HUES6 (cell line): ENCODE data around the gene STK39.

Experiments used
- H3K27ac ChIP-seq: 2 replicates; pipeline ENCODE4 v1.7.0; 2013; ENCODE audit warnings: low read depth, mild to moderate bottlenecking, low read length, inconsistent platforms
- H3K27me3 ChIP-seq: 2 replicates; pipeline ENCODE4 v1.6.1; 2013; ENCODE audit warnings: low read length; ENCODE audit not compliant: control insufficient read depth, insufficient read depth
- H3K36me3 ChIP-seq: 2 replicates; pipeline ENCODE4 v1.6.1; 2013; ENCODE audit warnings: low read length; ENCODE audit not compliant: control insufficient read depth, insufficient read depth
- H3K4me1 ChIP-seq: 2 replicates; pipeline ENCODE4 v1.6.1; 2013; ENCODE audit warnings: low read length; ENCODE audit not compliant: control insufficient read depth, insufficient read depth
- H3K4me3 ChIP-seq: 2 replicates; pipeline ENCODE4 v1.5.1; 2013; ENCODE audit warnings: low read depth, low read length
- H3K9ac ChIP-seq: one replicate; pipeline ENCODE4 v1.6.1; 2013; ENCODE audit warnings: mild to moderate bottlenecking, low read length
- H3K9me3 ChIP-seq: 2 replicates; pipeline ENCODE4 v1.6.1; 2013; ENCODE audit warnings: low read depth, low read length; ENCODE audit not compliant: control insufficient read depth, insufficient read depth

Gene STK39

DNA sequence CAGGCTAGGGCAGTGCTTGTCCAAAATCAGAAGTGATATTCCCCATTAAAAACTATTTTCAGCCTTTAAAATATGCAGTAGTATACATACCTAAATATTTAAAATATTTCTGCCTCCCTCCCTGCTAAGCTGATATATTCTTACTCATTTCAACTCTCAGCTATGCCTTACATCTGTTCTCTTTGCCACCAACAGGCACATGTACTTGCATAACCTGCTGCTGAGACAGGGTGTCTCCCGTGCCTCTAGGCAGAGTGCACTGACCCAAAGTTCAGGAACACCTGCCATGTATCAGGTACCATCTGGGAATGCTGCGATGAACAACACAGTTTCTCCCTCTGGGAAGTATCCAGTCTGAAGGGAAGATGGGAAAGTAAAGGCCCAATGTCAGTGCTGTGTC, 91.7 kb downstream of the STK39 start:
- Histone ChIP-seq H3K36me3 (no peaks in the 10 kb centered on the region), H3K9ac (no peak overlapping the region), H3K4me1 (peaks cover 8% of the 10 kb centered on the region), H3K27ac (no peak overlapping the region), H3K27me3 (no peaks in the 10 kb centered on the region), H3K4me3 (no peak overlapping the region), H3K9me3 (no peaks in the 10 kb centered on the region)

DNA sequence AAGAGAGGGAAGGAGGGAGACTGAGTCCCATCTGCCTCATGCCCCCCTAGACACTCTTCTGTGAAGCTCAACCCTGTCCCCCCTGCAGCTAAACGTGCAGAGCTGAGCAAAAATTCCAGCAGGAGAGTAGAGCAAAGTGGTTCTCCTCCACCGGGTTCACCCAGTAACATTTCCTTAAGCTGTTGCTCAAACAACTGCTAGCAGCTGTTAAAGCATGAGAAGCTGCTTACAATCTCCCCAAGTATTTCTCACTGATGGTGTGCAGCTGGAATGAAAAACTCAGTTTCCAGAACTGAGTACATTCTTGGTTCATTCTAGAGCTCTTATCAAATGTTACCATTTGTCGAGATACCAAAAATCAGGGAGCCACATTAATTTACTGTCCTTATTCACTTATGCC, 92.3 kb downstream of the STK39 start:
- no peak overlapping the region for H3K9ac ChIP-seq
- H3K4me1 ChIP-seq: peaks cover 8% of the 10 kb centered on the region
- H3K27me3 ChIP-seq: no peaks in the 10 kb centered on the region
- no peaks in the 10 kb centered on the region for H3K36me3 ChIP-seq
- H3K4me3 ChIP-seq: no peak overlapping the region
- no peak overlapping the region for H3K27ac ChIP-seq
- no peaks in the 10 kb centered on the region for H3K9me3 ChIP-seq

DNA sequence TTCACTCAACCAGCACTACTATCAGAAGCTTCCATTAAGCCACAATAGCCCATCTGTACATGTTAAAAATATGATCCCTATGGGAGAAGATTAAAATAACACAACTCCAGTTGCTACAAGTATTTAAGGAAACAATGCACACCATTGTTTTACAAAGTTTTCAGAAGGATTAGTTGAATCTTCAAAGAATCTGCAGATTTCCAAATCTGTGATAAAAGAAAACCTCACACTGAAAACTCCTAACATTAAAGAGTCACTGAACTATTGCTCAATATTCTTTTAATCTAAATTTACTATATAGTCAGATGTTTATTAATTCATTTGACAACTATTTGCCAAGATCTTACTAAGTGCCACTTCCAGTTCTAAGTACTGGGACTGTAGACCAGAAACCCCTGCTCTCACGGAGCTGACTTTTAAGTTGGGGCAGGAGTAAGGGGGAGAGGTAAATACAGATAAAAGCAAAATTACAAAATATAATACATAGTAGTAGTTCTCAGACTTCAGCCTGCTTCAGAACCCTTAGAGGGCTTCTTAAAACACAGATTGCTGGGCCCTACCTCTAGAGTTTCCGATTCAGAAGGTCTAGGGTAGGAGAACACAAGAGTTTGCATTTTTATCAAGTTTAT, 94.4 kb downstream of the STK39 start:
- Histone ChIP-seq H3K27me3 (no peaks in the 10 kb centered on the region), H3K4me1 (peaks cover 13% of the 10 kb centered on the region), H3K27ac (no peak overlapping the region)

DNA sequence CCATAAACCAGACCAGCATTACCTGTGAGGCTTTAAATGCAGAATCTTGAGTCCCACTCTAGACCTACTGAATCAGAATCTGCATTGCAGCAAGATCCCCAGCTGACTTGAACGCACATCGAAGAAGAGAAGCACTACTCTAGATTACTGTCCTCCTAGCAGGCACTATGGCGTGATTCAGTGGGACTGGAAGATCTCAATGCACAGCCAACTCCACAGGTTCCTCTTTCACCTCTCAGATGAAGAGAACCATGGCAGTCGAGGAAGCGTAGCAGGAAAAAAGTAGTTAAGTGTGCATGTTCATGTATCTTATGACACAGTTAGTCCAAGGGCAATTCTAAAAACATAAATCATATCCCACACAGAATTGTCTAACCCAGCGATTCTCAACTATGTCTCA, 97.4 kb downstream of the STK39 start:
- no peak overlapping the region for H3K9ac ChIP-seq
- H3K27me3 ChIP-seq: no peaks in the 10 kb centered on the region
- no peak overlapping the region for H3K4me3 ChIP-seq
- H3K36me3 ChIP-seq: no peaks in the 10 kb centered on the region
- 0 out of 2 replicates have a peak, but pooled peaks cover 5% of the 10 kb centered on the region for H3K4me1 ChIP-seq
- H3K27ac ChIP-seq: no peak overlapping the region
- no peaks in the 10 kb centered on the region for H3K9me3 ChIP-seq

More for the DNA sequence above, 94.4 kb downstream of the STK39 start:
- Histone ChIP-seq H3K4me3 (no peak overlapping the region), H3K36me3 (no peaks in the 10 kb centered on the region), H3K9ac (no peak overlapping the region), H3K9me3 (no peaks in the 10 kb centered on the region)

DNA sequence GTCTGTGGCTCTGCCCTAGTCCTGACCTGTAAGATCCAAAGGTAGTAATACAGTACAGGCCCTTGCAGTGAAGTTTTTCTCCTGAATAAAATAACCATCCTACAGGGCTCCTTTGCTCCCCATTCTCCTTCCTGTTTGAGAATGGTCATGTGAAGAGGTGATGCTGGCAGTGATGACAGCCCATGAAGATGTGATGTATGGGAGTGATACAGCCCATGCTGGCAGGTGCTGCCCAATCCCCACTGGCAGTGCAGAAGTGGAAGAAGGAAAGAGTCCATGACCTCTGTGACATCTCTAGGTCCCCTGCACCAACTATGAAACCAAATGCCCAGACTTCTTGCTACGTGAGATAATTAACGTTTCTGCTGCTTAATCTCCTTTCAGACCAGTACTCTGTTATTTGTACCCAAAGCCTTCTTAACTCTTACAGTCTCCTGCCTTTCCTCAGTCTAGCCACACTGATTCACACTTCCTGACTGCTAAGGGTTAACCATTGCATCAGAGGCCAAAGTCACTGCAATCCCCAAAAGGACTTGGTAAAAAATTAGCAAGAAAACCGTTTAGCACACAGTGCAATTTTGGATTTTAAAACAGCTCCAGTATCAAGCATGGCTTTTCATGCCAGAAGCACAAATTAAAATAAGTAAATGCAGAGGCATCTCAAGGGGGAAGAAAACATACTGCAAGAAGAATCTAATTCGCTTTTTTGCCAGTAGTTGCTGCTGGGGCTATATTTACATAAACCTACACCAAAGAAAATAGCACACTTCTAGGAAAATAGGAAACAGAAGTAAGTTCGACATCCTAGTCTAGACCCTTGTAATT, 98.0 kb downstream of the STK39 start:
- Histone ChIP-seq H3K36me3 (no peaks in the 10 kb centered on the region), H3K4me3 (no peak overlapping the region), H3K4me1 (0 out of 2 replicates have a peak, but pooled peaks cover 5% of the 10 kb centered on the region), H3K9me3 (no peaks in the 10 kb centered on the region), H3K27me3 (no peaks in the 10 kb centered on the region), H3K9ac (no peak overlapping the region), H3K27ac (no peak overlapping the region)

DNA sequence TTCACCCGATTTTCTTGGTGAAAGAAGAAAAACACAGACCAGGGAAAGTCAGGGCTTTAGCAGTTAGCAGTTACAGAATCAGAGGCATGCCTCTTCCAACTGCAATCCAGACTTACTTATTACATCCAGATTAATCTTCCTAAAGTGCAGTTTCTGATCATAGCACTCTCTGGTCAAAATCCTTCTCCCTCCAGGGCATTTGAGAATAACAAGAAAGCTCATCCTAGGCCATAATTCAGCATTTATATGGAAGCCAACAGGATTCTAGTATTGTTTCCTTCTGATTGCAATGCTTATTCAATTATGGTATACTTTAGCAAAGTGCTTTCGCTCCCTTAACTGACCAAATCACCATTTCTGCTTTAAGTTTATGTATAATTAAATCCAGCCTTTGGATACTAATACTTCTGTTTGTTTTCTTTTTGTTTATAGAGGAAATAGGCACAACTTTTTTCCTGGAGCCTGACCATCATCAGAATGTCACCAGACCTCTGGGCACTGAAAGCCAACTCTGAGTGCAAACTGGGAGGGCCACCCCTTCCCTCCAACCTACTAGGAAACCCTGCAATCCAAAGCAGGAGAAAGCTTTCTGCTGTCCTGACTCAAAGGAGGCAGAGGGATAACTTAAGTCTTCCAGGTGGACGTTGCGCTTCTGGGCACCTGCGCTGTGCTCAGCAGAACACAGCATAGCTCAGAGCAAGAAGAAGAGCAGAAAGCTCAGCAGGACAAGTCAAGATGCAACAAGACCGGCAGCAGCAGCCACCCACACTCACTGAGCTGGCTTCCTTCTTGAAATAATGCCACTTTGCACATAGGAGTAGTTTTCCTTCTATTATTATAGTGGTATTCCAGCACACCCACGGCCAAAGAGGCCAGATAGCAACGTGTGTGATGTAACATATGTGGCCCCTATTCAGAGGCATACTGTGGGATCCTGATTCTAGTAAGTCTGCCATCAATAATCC, 99.3 kb downstream of the STK39 start:
- Histone ChIP-seq H3K9ac (no peak overlapping the region), H3K4me1 (0 out of 2 replicates have a peak, but pooled peaks cover 5% of the 10 kb centered on the region), H3K36me3 (no peaks in the 10 kb centered on the region), H3K27ac (no peak overlapping the region), H3K27me3 (no peaks in the 10 kb centered on the region), H3K4me3 (no peak overlapping the region), H3K9me3 (no peaks in the 10 kb centered on the region)

DNA sequence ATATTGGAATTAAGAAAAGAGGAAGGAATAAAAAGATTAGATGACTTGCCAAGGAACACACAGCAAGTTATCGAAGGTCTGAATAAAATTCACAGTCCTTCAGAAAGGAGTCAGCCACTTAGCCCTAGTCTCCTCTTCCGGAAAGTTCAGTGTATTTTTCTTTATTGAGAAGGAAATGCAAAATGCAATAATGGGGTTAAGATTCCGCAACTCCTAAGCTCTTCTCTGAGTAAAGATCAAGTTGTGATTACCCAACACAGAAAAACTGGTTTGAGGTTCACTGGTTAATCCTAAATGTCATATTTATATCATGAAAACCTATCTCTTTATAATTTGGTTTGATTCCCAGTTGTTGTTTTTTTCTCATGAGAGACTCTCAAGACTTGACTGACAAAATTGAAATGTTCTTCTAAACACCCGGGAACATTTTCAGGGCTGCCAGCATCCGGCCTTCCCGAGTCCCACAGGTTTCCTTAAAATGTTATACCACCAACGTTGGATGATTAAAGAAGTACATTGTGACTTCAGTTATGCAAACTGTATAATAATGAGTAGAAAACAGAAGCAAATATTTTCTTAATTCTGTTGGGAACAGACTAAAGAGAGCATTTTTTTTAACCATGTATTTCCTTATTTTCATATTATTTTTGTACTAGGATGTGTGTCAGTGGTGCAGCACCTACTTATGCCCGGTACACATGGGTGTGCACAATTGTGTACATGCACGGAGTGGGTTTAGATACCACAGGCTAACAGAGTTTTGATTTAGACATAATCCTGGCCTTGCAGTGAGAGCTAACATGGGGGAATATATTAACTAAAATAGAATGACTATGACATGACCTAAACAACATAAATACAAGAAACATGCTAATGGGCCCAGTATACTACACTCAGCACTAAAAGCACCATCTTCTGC, 100.2 kb downstream of the STK39 start:
- no peaks in the 10 kb centered on the region for H3K9me3 ChIP-seq
- 0 out of 2 replicates have a peak, but pooled peaks cover 5% of the 10 kb centered on the region for H3K4me1 ChIP-seq
- no peak overlapping the region for H3K4me3 ChIP-seq

DNA sequence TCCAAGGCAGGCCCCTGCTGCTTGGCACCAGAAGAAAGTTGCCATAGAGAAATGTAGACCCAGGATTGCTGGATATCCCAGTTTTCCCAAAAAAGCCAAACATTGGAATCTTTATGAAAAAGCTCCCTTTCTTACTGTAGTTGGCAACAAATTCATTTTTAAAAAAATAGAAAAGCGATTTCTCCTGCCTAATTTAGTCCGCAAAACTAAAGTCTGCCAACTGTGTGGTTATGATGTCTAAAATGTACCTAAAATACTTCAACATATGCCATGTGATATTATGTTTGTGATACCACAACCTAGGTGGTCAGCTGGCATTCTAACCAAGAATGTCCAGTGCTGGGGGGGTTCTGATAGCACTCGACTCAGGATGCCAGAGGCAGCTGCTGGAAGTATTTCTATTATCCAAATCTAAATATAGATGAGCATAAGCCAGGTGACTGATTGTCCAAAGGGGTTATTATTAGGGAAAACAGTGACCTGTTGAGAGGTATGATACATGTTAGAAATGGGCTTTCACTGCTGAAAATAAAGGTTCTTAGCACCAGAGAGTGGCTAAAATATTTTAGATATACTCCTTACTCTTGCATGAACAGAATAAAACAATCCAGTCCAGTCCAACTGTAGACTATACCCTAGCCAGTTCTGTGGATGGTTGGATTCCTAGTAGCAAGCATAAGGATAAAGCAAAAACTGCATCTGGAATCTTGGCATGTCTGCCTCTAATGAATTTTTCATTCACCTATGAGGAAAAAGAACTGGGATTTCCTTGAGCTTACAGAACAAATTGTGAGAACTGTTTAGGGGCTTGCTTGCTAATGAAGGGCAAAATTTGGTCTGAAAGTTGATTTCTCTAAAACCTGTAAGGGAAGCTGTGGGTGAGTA, 101.7 kb downstream of the STK39 start:
- no peaks in the 10 kb centered on the region for H3K9me3 ChIP-seq
- H3K4me3 ChIP-seq: no peak overlapping the region
- no peaks in the 10 kb centered on the region for H3K27me3 ChIP-seq
- H3K4me1 ChIP-seq: 0 out of 2 replicates have a peak, but pooled peaks cover 5% of the 10 kb centered on the region
- no peaks in the 10 kb centered on the region for H3K36me3 ChIP-seq
- H3K27ac ChIP-seq: no peak overlapping the region
- no peak overlapping the region for H3K9ac ChIP-seq

More for the DNA sequence above, 100.2 kb downstream of the STK39 start:
- Histone ChIP-seq H3K27ac (no peak overlapping the region), H3K9ac (no peak overlapping the region), H3K36me3 (no peaks in the 10 kb centered on the region), H3K27me3 (no peaks in the 10 kb centered on the region)

DNA sequence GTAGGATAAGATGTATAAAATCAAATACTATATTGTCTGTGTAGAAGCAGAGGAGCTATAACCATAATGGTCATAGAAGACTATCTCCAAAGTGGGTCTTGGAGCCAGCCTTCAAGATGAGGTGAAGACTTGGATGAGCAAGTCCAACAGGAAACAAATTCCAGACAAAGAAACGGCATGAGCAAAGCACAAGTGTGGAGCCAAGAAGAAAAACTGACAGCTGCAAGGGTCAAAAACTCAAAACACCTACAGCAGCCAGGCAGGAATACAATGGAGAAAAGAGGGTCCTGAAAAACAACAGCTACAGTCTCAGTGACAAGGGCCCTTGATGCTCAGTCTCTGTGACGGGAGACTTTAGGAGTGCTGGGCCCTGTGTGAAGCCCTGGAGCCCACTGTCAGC, 102.4 kb downstream of the STK39 start:
- no peaks in the 10 kb centered on the region for H3K9me3 ChIP-seq
- no peaks in the 10 kb centered on the region for H3K36me3 ChIP-seq
- H3K9ac ChIP-seq: no peak overlapping the region
- no peaks in the 10 kb centered on the region for H3K27me3 ChIP-seq
- no peak overlapping the region for H3K4me3 ChIP-seq
- no peak overlapping the region for H3K27ac ChIP-seq
- H3K4me1 ChIP-seq: 0 out of 2 replicates have a peak, but pooled peaks cover 5% of the 10 kb centered on the region
